ENCODE results near the gene CFAP45. TPM values are rescaled to one million over a fixed set of nuclear protein-coding genes. Genes with fewer than 3 reads are reported as not detected.

CFAP45 gene
- total and polyA plus RNA-seq, 2 donors, result 0.52 to 1.3 TPM

GRCh38 chr1:159898527-159898926 lies 1.4 kb downstream of the CFAP45 start:
- 94% methylated on average over 3 of the region's 3 CpGs for WGBS

GRCh38 chr1:159897962-159898361 lies 2.0 kb downstream of the CFAP45 start:
- 77% methylated on average over 3 of the region's 3 CpGs for WGBS
- Histone ChIP-seq H3K4me3 (ENCODE audit: low read length in 2 of 2) (no peak overlapping the region), H3K27ac (ENCODE audit: low read depth in 1 of 2, low read length in 1 of 2) (no peak overlapping the region), H3K36me3 (ENCODE audit: control insufficient read depth in 2 of 2, insufficient read depth in 2 of 2, low read length in 1 of 2) (no peaks in the 10 kb centered on the region), H3K9me3 (ENCODE audit: control insufficient read depth in 2 of 2, insufficient read depth in 1 of 2, low read length in 1 of 2) (no peaks in the 10 kb centered on the region), H3K27me3 (ENCODE audit: control insufficient read depth in 2 of 2, insufficient read depth in 1 of 2, low read length in 1 of 2) (no peaks in the 10 kb centered on the region), H3K4me1 (ENCODE audit: control insufficient read depth in 2 of 2, insufficient read depth in 2 of 2, low read length in 2 of 2) (peaks cover 0 to 8% of the 10 kb centered on the region in 2 donors)
- DNase-seq (ENCODE audit: low read depth in 6 of 9, low spot score in 9 of 9), result no peak

More at GRCh38 chr1:159898527-159898926, 1.4 kb downstream of the CFAP45 start:
- Histone ChIP-seq H3K4me1 (ENCODE audit: control insufficient read depth in 2 of 2, insufficient read depth in 2 of 2, low read length in 2 of 2) (peaks cover 0 to 8% of the 10 kb centered on the region in 2 donors), H3K27me3 (ENCODE audit: control insufficient read depth in 2 of 2, insufficient read depth in 1 of 2, low read length in 1 of 2) (no peaks in the 10 kb centered on the region), H3K27ac (ENCODE audit: low read depth in 1 of 2, low read length in 1 of 2) (no peak overlapping the region), H3K4me3 (ENCODE audit: low read length in 2 of 2) (no peak overlapping the region), H3K9me3 (ENCODE audit: control insufficient read depth in 2 of 2, insufficient read depth in 1 of 2, low read length in 1 of 2) (no peaks in the 10 kb centered on the region), H3K36me3 (ENCODE audit: control insufficient read depth in 2 of 2, insufficient read depth in 2 of 2, low read length in 1 of 2) (no peaks in the 10 kb centered on the region)
- no peak for DNase-seq (ENCODE audit: low read depth in 6 of 9, low spot score in 9 of 9)

DNA sequence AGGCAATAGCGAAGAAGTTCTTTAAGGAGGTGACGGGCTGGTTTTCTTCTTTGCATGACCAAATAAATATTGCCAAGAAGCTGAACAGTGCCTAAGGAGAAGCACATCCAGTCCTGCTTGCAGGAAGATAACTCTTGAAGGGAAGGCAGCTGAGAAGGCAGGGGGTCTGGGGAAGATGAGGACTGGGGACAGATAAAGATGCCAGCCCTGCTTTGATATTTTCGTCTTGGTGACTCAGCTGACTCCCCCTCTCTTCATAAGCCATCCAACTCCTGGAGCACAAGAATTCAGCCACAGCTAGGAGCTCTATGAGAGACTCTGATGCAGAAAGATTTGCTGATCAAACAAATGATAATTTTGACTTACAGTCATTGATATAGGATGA lies 3.4 kb downstream of the CFAP45 start:
- Histone ChIP-seq H3K27ac (ENCODE audit: low read depth in 1 of 2, low read length in 1 of 2) (no peak overlapping the region), H3K4me1 (ENCODE audit: control insufficient read depth in 2 of 2, insufficient read depth in 2 of 2, low read length in 2 of 2) (peaks cover 0 to 8% of the 10 kb centered on the region in 2 donors), H3K36me3 (ENCODE audit: control insufficient read depth in 2 of 2, insufficient read depth in 2 of 2, low read length in 1 of 2) (no peaks in the 10 kb centered on the region), H3K9me3 (ENCODE audit: control insufficient read depth in 2 of 2, insufficient read depth in 1 of 2, low read length in 1 of 2) (no peaks in the 10 kb centered on the region), H3K4me3 (ENCODE audit: low read length in 2 of 2) (no peak overlapping the region), H3K27me3 (ENCODE audit: control insufficient read depth in 2 of 2, insufficient read depth in 1 of 2, low read length in 1 of 2) (no peaks in the 10 kb centered on the region)
- 93% methylated on average over 3 of the region's 3 CpGs for WGBS
- DNase-seq (ENCODE audit: low read depth in 6 of 9, low spot score in 9 of 9), result no peak

DNA sequence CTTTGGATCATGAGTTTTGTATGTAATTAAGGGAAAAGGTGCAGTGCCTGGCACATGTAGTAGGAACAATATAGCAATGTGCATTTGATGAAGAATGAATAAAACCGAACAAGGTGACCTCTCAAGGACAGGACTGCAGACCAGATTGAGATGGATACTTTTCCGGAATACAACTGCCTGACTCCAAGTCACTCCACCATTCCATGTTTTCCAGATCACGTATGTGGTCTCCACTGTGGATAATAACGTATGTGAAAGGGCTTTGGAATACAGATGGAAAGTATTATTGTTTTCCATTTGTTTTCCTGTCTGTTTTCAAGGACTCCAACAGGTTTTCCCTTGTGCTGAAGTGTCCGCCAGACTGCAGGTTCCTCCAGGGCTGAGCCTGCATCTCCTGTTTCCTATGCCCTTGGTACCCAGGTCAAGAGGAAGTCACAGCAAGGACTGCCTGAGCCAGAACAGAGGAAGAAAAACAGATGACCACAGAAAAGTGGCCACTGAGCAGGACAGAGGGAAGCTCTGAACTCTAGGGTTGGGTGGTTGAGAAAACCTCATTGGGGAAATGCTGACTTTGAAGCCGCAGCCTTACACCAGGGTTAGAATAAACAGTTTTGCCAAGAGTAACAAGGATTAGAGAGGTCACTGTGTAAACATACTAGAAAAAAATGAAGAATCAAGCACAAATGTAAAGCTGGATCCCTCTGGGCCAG lies 4.0 kb downstream of the CFAP45 start:
- H3K27me3 ChIP-seq (ENCODE audit: control insufficient read depth in 2 of 2, insufficient read depth in 1 of 2, low read length in 1 of 2), result no peaks in the 10 kb centered on the region
- WGBS, result 95% methylated on average over 6 of the region's 6 CpGs
- no peaks in the 10 kb centered on the region for H3K36me3 ChIP-seq (ENCODE audit: control insufficient read depth in 2 of 2, insufficient read depth in 2 of 2, low read length in 1 of 2)
- no peaks in the 10 kb centered on the region for H3K9me3 ChIP-seq (ENCODE audit: control insufficient read depth in 2 of 2, insufficient read depth in 1 of 2, low read length in 1 of 2)
- H3K27ac ChIP-seq (ENCODE audit: low read depth in 1 of 2, low read length in 1 of 2), result no peak overlapping the region
- no peak for DNase-seq (ENCODE audit: low read depth in 6 of 9, low spot score in 9 of 9)
- H3K4me1 ChIP-seq (ENCODE audit: control insufficient read depth in 2 of 2, insufficient read depth in 2 of 2, low read length in 2 of 2), result peaks cover 0 to 8% of the 10 kb centered on the region in 2 donors
- no peak overlapping the region for H3K4me3 ChIP-seq (ENCODE audit: low read length in 2 of 2)

DNA sequence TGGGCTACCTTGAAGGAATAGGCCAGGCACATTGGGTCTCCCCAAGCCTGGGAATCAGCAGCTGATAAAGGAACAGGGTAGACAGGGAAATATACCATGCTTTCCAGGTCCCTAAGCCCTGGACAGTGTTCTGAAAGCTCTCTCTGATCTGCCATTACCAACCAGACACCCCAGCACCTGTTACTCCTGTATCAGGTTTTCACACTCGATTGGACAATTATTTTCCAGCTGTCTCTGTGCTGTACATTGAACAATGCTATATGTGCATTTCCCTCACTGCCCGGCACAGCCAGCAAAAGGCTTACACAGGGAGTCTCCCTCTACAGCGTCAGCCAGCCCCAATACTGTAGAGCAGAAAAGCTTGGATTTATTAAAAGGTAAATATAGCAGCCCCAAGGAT lies 4.7 kb downstream of the CFAP45 start:
- WGBS, result 97% methylated on average over 3 of the region's 3 CpGs
- peaks cover 0 to 7% of the 10 kb centered on the region in 2 donors for H3K4me1 ChIP-seq (ENCODE audit: control insufficient read depth in 2 of 2, insufficient read depth in 2 of 2, low read length in 2 of 2)
- no peak overlapping the region for H3K4me3 ChIP-seq (ENCODE audit: low read length in 2 of 2)

DNA sequence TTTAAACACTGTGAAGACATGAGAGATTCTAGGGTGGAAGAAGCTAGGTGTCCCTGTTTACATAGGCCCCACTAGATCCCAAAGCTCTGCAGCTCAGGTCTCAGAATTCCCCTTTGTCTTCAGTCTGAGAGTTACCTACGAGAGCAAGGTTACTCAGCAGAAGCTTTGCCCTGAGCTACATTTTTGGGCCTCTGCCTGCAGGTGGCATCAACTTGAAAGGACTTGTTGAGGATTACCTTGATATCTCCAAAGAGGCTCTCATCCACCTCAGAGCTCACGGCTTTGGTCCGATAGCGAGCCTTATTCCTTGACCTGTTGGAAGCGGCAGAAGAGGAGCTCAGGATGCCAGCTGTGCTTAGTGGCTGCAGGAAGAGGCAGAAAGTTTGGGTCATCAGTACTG lies 7.0 kb downstream of the CFAP45 start:
- Histone ChIP-seq H3K4me1 (ENCODE audit: control insufficient read depth in 2 of 2, insufficient read depth in 2 of 2, low read length in 2 of 2) (peaks cover 0 to 11% of the 10 kb centered on the region in 2 donors), H3K36me3 (ENCODE audit: control insufficient read depth in 2 of 2, insufficient read depth in 2 of 2, low read length in 1 of 2) (no peaks in the 10 kb centered on the region), H3K27ac (ENCODE audit: low read depth in 1 of 2, low read length in 1 of 2) (no peak overlapping the region), H3K27me3 (ENCODE audit: control insufficient read depth in 2 of 2, insufficient read depth in 1 of 2, low read length in 1 of 2) (no peaks in the 10 kb centered on the region), H3K4me3 (ENCODE audit: low read length in 2 of 2) (no peak overlapping the region), H3K9me3 (ENCODE audit: control insufficient read depth in 2 of 2, insufficient read depth in 1 of 2, low read length in 1 of 2) (no peaks in the 10 kb centered on the region)
- 91% methylated on average over 5 of the region's 5 CpGs for WGBS
- peak in 2 of 9 donors; percentile 44 to 57 for DNase-seq (ENCODE audit: low read depth in 6 of 9, low spot score in 9 of 9)

More for the DNA sequence above, 4.7 kb downstream of the CFAP45 start:
- Histone ChIP-seq H3K36me3 (ENCODE audit: control insufficient read depth in 2 of 2, insufficient read depth in 2 of 2, low read length in 1 of 2) (no peaks in the 10 kb centered on the region), H3K9me3 (ENCODE audit: control insufficient read depth in 2 of 2, insufficient read depth in 1 of 2, low read length in 1 of 2) (no peaks in the 10 kb centered on the region), H3K27ac (ENCODE audit: low read depth in 1 of 2, low read length in 1 of 2) (no peak overlapping the region), H3K27me3 (ENCODE audit: control insufficient read depth in 2 of 2, insufficient read depth in 1 of 2, low read length in 1 of 2) (no peaks in the 10 kb centered on the region)
- no peak for DNase-seq (ENCODE audit: low read depth in 6 of 9, low spot score in 9 of 9)

DNA sequence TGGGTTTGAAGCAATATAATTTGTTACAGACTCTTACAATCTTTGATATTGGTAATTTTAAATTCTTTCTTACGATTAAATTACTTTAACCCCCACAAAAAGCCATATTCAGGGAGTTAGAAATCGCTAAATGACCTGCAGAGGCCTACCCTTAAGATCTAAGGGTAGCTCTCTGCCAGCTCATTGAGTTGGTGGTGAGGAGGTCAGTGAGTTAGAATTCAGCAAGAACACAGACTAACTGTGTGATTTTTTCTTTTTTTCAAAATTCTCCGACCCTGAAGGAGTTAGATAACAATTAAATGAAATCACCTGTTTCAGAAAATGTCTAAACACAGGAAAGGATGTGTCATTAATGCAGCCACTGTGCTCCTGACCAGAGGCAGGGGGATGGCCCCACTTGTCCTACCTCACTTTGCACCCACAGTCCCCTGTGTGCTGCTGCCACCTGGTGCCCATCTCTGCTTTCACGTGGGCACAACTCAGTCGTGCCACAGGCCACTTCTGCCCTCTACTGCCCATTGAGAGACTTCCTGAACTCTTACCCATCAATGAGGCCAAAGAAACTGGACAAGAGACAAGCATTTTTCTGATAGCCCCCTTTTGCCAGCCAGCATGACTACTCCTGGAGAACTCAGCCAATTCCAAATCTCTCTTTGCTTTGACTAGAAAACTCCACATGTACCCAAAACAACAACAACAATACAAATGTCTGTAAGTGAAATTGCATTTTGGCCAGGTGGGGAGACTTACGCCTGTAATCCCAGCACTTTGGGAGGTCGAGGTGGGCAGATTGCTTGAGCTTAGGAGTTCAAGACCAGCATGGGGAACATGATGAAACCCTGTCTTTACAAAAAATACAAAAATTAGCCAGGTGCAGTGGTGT lies 8.4 kb downstream of the CFAP45 start:
- 58% methylated on average over 7 of the region's 7 CpGs for WGBS

GRCh38 chr1:159890390-159890789 lies 9.6 kb downstream of the CFAP45 start:
- DNase-seq (ENCODE audit: low read depth in 6 of 9, low spot score in 9 of 9), result no peak

More for the DNA sequence above, 8.4 kb downstream of the CFAP45 start:
- Histone ChIP-seq H3K27me3 (ENCODE audit: control insufficient read depth in 2 of 2, insufficient read depth in 1 of 2, low read length in 1 of 2) (no peaks in the 10 kb centered on the region), H3K27ac (ENCODE audit: low read depth in 1 of 2, low read length in 1 of 2) (no peak overlapping the region), H3K9me3 (ENCODE audit: control insufficient read depth in 2 of 2, insufficient read depth in 1 of 2, low read length in 1 of 2) (no peaks in the 10 kb centered on the region), H3K4me1 (ENCODE audit: control insufficient read depth in 2 of 2, insufficient read depth in 2 of 2, low read length in 2 of 2) (peaks cover 0 to 11% of the 10 kb centered on the region in 2 donors), H3K36me3 (ENCODE audit: control insufficient read depth in 2 of 2, insufficient read depth in 2 of 2, low read length in 1 of 2) (no peaks in the 10 kb centered on the region), H3K4me3 (ENCODE audit: low read length in 2 of 2) (no peak overlapping the region)
- DNase-seq (ENCODE audit: low read depth in 6 of 9, low spot score in 9 of 9), result peak in 7 of 9 donors; percentile 41 to 76 (median 56)

GRCh38 chr1:159889821-159890252 lies 10.1 kb downstream of the CFAP45 start:
- H3K9me3 ChIP-seq (ENCODE audit: control insufficient read depth in 2 of 2, insufficient read depth in 1 of 2, low read length in 1 of 2), result no peaks in the 10 kb centered on the region
- H3K27me3 ChIP-seq (ENCODE audit: control insufficient read depth in 2 of 2, insufficient read depth in 1 of 2, low read length in 1 of 2), result no peaks in the 10 kb centered on the region
- H3K27ac ChIP-seq (ENCODE audit: low read depth in 1 of 2, low read length in 1 of 2), result no peak overlapping the region
- H3K36me3 ChIP-seq (ENCODE audit: control insufficient read depth in 2 of 2, insufficient read depth in 2 of 2, low read length in 1 of 2), result no peaks in the 10 kb centered on the region
- H3K4me1 ChIP-seq (ENCODE audit: control insufficient read depth in 2 of 2, insufficient read depth in 2 of 2, low read length in 2 of 2), result peaks cover 0 to 11% of the 10 kb centered on the region in 2 donors
- WGBS, result 61% methylated on average over 2 of the region's 2 CpGs
- no peak overlapping the region for H3K4me3 ChIP-seq (ENCODE audit: low read length in 2 of 2)
- DNase-seq (ENCODE audit: low read depth in 6 of 9, low spot score in 9 of 9), result no peak

More at GRCh38 chr1:159890390-159890789, 9.6 kb downstream of the CFAP45 start:
- no peak overlapping the region for H3K27ac ChIP-seq (ENCODE audit: low read depth in 1 of 2, low read length in 1 of 2)
- no peaks in the 10 kb centered on the region for H3K9me3 ChIP-seq (ENCODE audit: control insufficient read depth in 2 of 2, insufficient read depth in 1 of 2, low read length in 1 of 2)
- no peaks in the 10 kb centered on the region for H3K27me3 ChIP-seq (ENCODE audit: control insufficient read depth in 2 of 2, insufficient read depth in 1 of 2, low read length in 1 of 2)
- no peaks in the 10 kb centered on the region for H3K36me3 ChIP-seq (ENCODE audit: control insufficient read depth in 2 of 2, insufficient read depth in 2 of 2, low read length in 1 of 2)
- WGBS, result 88% methylated on average over 8 of the region's 8 CpGs
- H3K4me3 ChIP-seq (ENCODE audit: low read length in 2 of 2), result no peak overlapping the region
- peaks cover 0 to 11% of the 10 kb centered on the region in 2 donors for H3K4me1 ChIP-seq (ENCODE audit: control insufficient read depth in 2 of 2, insufficient read depth in 2 of 2, low read length in 2 of 2)
